A549 treated with Mapracorat at 1 μM for 4 hours (cell line): ENCODE data around the gene TMEM120A. TPM values are rescaled to one million over a fixed set of nuclear protein-coding genes. Genes with fewer than 3 reads are reported as not detected.

ENCODE experiments used
- total RNA-seq: library from RNA; stranded (reverse); fragments of 200-300 nt; extraction: Qiagen RNA extraction; gene quantifications from 5 replicates; pipeline ENCODE4 v1.2.3, GENCODE V29; 2022

Gene TMEM120A
- 37.6 to 47.3 TPM (median 42.0 TPM) in 5 replicates for total RNA-seq

GRCh38 chr7:75994388-75995051 lies at the start of gene TMEM120A:
TMEM120A (minus strand) TSS chr7:75994595; CDS start chr7:75994570, 25 bp downstream.

Other genes with a start within 250 kb of the TMEM120A start
- gene CCL26, start 222.4 kb downstream of the TMEM120A start, total RNA-seq = 8.5 to 9.9 TPM (median 9.6 TPM) in 5 replicates
- not detected in 5 replicates for gene CCL24, start 180.8 kb downstream of the TMEM120A start, total RNA-seq
- 80.2 to 97.0 TPM (median 91.0 TPM) in 5 replicates for gene RHBDD2, start 115.6 kb downstream of the TMEM120A start, total RNA-seq
- gene POR, start 79.4 kb downstream of the TMEM120A start, total RNA-seq = 112 to 177 TPM (median 175 TPM) in 5 replicates
- 38.0 to 45.4 TPM (median 41.2 TPM) in 5 replicates for gene STYXL1, start 53.4 kb upstream of the TMEM120A start, total RNA-seq
- gene MDH2, start 53.5 kb upstream of the TMEM120A start, total RNA-seq = 347 to 410 TPM (median 393 TPM) in 5 replicates
- gene SRRM3, start 207.3 kb upstream of the TMEM120A start, total RNA-seq = 8.0 to 11.6 TPM (median 11.3 TPM) in 5 replicates